Raji (cell line): ENCODE results near the gene PTOV1.

Source experiments
- POLR2A ChIP-seq: IDR thresholded peaks from 2 replicates; pipeline ENCODE4 v1.6.1; 2011; ENCODE audit warnings: low read depth, low read length, control low read depth; ENCODE audit not compliant: insufficient read depth

PTOV1 gene

GRCh38 chr19:49849433-49850220, 1.3 kb upstream of the PTOV1 start:
- TF ChIP-seq POLR2A = no peak

- TF ChIP-seq POLR2A = no peak
These were observed 805 bp upstream of the PTOV1 start for GRCh38 chr19:49850221-49850486.

GRCh38 chr19:49851456-49852259, 699 bp downstream of the PTOV1 start:
- TF ChIP-seq POLR2A = 0 out of 2 replicates have a peak, but pooled peaks have one; percentile 16

- no peak for TF ChIP-seq POLR2A
These were observed 1.7 kb downstream of the PTOV1 start for GRCh38 chr19:49852631-49853126.

- TF ChIP-seq POLR2A = no peak
These were observed 3.0 kb downstream of the PTOV1 start for GRCh38 chr19:49853852-49854377.

- TF ChIP-seq POLR2A = no peak
These were observed 3.7 kb downstream of the PTOV1 start for GRCh38 chr19:49854378-49855263.

GRCh38 chr19:49855277-49855675, 4.3 kb downstream of the PTOV1 start:
- TF ChIP-seq POLR2A = 0 out of 2 replicates have a peak, but pooled peaks have one; percentile 25

- no peak for TF ChIP-seq POLR2A
These were observed 5.0 kb downstream of the PTOV1 start for GRCh38 chr19:49855676-49856573.

- 0 out of 2 replicates have a peak, but pooled peaks have one; percentile 20 for TF ChIP-seq POLR2A
These were observed 5.6 kb downstream of the PTOV1 start for GRCh38 chr19:49856574-49857021.

- no peak for TF ChIP-seq POLR2A
These were observed 6.3 kb downstream of the PTOV1 start for GRCh38 chr19:49857061-49857837.

GRCh38 chr19:49857838-49858087, 6.8 kb downstream of the PTOV1 start:
- no peak for TF ChIP-seq POLR2A

- peak; percentile 7; the same call in 1 of the 2 replicates for TF ChIP-seq POLR2A
These were observed 7.4 kb downstream of the PTOV1 start for GRCh38 chr19:49858088-49858985.

- no peak for TF ChIP-seq POLR2A
These were observed 8.8 kb downstream of the PTOV1 start for GRCh38 chr19:49859682-49860335.
